ENCODE results near the gene OR2H1.

The OR2H1 gene

DNA sequence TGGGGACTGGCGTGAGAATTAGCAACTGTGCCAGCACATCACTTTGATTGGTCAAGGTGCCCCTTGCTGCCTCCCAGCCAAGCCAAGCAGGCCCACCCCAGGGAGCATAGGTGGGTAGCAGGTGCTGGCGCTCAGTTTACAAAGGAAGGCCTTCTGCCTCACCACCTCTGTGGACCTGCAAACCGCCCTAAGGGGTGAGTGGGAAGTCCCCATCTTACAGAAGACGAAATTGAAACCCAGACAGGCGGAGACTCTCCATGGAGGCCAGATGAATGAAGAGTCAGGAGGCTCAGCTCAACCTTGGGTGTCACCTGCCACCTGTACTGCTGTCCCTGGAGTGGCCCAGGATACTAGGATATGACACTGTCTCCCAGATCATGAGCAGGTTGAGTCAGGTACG lies 52.3 kb downstream of the OR2H1 start:
- Histone ChIP-seq H3K4me3 (ENCODE audit: low read depth, low read length) (no peak overlapping the region), H3K79me2 (no peaks in the 10 kb centered on the region), H3K9me3 (ENCODE audit: control insufficient read depth, low read length) (no peaks in the 10 kb centered on the region), H3K27me3 (ENCODE audit: control insufficient read depth, insufficient read depth, low read length) (no peaks in the 10 kb centered on the region), H3K36me3 (ENCODE audit: control insufficient read depth, insufficient read depth, low read length) (no peaks in the 10 kb centered on the region), H2AFZ (no peak overlapping the region), H3K4me1 (no peaks in the 10 kb centered on the region), H3K27ac (no peak overlapping the region), H3K4me2 (ENCODE audit: low read length) (no peak overlapping the region), H3K9ac (no peak overlapping the region)
- TF ChIP-seq, protein P1, sequence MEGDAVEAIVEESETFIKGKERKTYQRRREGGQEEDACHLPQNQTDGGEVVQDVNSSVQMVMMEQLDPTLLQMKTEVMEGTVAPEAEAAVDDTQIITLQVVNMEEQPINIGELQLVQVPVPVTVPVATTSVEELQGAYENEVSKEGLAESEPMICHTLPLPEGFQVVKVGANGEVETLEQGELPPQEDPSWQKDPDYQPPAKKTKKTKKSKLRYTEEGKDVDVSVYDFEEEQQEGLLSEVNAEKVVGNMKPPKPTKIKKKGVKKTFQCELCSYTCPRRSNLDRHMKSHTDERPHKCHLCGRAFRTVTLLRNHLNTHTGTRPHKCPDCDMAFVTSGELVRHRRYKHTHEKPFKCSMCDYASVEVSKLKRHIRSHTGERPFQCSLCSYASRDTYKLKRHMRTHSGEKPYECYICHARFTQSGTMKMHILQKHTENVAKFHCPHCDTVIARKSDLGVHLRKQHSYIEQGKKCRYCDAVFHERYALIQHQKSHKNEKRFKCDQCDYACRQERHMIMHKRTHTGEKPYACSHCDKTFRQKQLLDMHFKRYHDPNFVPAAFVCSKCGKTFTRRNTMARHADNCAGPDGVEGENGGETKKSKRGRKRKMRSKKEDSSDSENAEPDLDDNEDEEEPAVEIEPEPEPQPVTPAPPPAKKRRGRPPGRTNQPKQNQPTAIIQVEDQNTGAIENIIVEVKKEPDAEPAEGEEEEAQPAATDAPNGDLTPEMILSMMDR (IDR thresholded peaks at IDR 0.05), result no peak

DNA sequence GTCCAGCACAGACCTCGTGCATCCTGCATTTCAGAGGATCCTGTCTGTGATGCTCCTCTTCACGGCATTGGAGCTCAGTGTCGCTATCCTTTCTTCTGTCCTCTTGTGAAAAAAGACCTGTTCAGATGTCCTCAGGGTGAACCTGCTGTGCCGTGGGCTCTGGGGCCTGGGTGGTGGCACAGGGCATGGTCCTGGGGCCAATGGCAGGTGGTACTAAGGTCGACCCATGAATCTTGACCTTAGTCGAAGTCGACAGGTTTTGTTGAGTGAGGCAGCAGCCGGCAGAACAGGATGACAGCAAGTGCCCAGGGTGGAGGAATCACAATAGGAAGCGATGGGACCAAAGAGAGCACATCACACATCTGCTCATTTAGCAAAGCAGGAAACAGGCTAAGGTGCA lies 52.8 kb downstream of the OR2H1 start:
- no peaks in the 10 kb centered on the region for H3K9me3 ChIP-seq (ENCODE audit: control insufficient read depth, low read length)
- H2AFZ ChIP-seq, result no peak overlapping the region
- H3K4me2 ChIP-seq (ENCODE audit: low read length), result no peak overlapping the region
- H3K9ac ChIP-seq, result no peak overlapping the region
- no peaks in the 10 kb centered on the region for H3K4me1 ChIP-seq
- H3K27me3 ChIP-seq (ENCODE audit: control insufficient read depth, insufficient read depth, low read length), result no peaks in the 10 kb centered on the region
- no peak overlapping the region for H3K4me3 ChIP-seq (ENCODE audit: low read depth, low read length)
- no peaks in the 10 kb centered on the region for H3K36me3 ChIP-seq (ENCODE audit: control insufficient read depth, insufficient read depth, low read length)
- TF ChIP-seq, protein P1 (IDR thresholded peaks at IDR 0.05), result no peak
- H3K27ac ChIP-seq, result no peak overlapping the region
- H3K79me2 ChIP-seq, result no peaks in the 10 kb centered on the region

DNA sequence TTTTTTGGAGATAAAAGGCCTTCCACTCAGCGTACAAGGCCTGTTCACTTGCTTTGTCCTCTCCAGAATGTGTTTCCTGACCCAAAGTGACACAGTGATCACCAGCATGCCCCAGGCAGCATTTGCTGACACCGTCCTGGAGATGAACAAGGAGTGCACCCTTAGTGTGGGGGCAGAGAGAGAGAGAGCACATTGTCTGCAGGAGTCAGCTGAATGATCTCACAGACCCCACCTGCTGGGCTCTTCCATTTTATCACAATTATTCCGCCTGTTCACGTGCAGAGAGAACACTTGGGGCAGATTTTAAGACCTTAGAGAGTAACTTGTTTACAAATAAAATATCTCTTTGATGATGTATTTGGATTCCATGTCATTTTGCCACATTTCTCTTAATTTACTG lies 53.2 kb downstream of the OR2H1 start:
- Histone ChIP-seq H3K27ac (no peak overlapping the region), H2AFZ (no peak overlapping the region), H3K4me3 (ENCODE audit: low read depth, low read length) (no peak overlapping the region), H3K4me2 (ENCODE audit: low read length) (no peak overlapping the region), H3K9ac (no peak overlapping the region), H3K27me3 (ENCODE audit: control insufficient read depth, insufficient read depth, low read length) (no peaks in the 10 kb centered on the region), H3K9me3 (ENCODE audit: control insufficient read depth, low read length) (no peaks in the 10 kb centered on the region), H3K36me3 (ENCODE audit: control insufficient read depth, insufficient read depth, low read length) (no peaks in the 10 kb centered on the region), H3K79me2 (no peaks in the 10 kb centered on the region), H3K4me1 (no peaks in the 10 kb centered on the region)
- TF ChIP-seq, protein P1 (IDR thresholded peaks at IDR 0.05), result no peak

DNA sequence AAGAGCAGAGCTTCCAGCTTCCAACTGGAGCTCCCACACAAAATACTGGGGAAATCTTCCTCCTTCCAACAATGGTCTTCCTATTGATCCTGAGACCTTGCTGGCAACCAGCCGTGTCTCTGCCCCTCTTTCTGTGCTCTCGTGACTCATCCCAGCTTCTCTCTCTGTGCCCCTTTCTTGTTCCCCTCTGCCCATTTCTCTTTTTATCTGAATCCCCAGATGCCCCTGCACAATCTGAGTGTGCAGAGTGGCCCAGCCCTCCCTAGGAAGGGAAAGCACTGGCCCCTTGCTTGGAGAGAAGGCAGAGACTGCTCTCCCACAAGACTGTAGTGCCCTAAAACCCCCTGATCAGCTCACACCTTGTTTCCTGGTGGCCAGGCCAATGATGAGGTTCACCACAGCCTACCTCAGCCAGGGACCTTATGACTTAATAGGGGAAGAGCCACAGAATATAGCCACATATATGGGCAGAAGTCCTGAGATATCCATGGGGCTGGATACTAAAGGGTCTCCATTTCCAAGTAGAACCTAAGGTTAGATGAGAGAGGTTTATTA lies 53.9 kb downstream of the OR2H1 start:
- no peak overlapping the region for H3K9ac ChIP-seq
- no peak overlapping the region for H2AFZ ChIP-seq
- H3K4me3 ChIP-seq (ENCODE audit: low read depth, low read length), result no peak overlapping the region
- no peaks in the 10 kb centered on the region for H3K27me3 ChIP-seq (ENCODE audit: control insufficient read depth, insufficient read depth, low read length)
- TF ChIP-seq, protein P1 (IDR thresholded peaks at IDR 0.05), result no peak
- no peaks in the 10 kb centered on the region for H3K9me3 ChIP-seq (ENCODE audit: control insufficient read depth, low read length)
- no peak overlapping the region for H3K27ac ChIP-seq
- H3K4me2 ChIP-seq (ENCODE audit: low read length), result no peak overlapping the region
- H3K79me2 ChIP-seq, result no peaks in the 10 kb centered on the region
- H3K4me1 ChIP-seq, result no peaks in the 10 kb centered on the region
- no peaks in the 10 kb centered on the region for H3K36me3 ChIP-seq (ENCODE audit: control insufficient read depth, insufficient read depth, low read length)

Measured in parathyroid adenoma (tissue), 2 donors.